GM23338 (cell line): ENCODE results near the gene PRAMEF6. TPM values are rescaled to one million over a fixed set of nuclear protein-coding genes. Genes with fewer than 3 reads are reported as not detected.
"Not testable (repeated sequence)": the region's sequence is repeated elsewhere in the genome, so short reads cannot be mapped to it uniquely, and the experiment has no call there.

Experiments
- ATAC-seq: fragments of 200-7000 bp; cut with Tn5 transposase; 3 replicates; pipeline ENCODE4 v1.9.1; 2020
- DNase-seq: peaks from one replicate; pipeline ENCODE4 v3.0.0-alpha.2; 2015; ENCODE audit warnings: low spot score
- H2AFZ ChIP-seq: fragments of 200-600 bp; sonication (generic); 2 replicates; pipeline ENCODE4 v1.8.0; 2016; ENCODE audit warnings: antibody characterized with exemption, mild to moderate bottlenecking, moderate library complexity
- H3F3A ChIP-seq: fragments of 200-600 bp; sonication (generic); replicated peaks from 2 replicates; pipeline ENCODE4 v1.8.0; 2017; ENCODE audit warnings: antibody characterized with exemption, mixed run types, low read depth
- H3K27ac ChIP-seq: fragments of 200-600 bp; sonication (generic); 2 replicates; pipeline ENCODE4 v1.6.1; 2016; ENCODE audit warnings: low read depth
- H3K27me3 ChIP-seq: fragments of 200-600 bp; sonication (generic); 2 replicates; pipeline ENCODE4 v1.8.0; 2016; ENCODE audit warnings: mild to moderate bottlenecking, mixed run types, moderate library complexity; ENCODE audit not compliant: insufficient read depth
- H3K36me3 ChIP-seq: fragments of 200-600 bp; sonication (generic); 2 replicates; pipeline ENCODE4 v1.8.0; 2016; ENCODE audit warnings: mild to moderate bottlenecking; ENCODE audit not compliant: insufficient read depth
- H3K4me1 ChIP-seq: fragments of 200-600 bp; sonication (generic); 2 replicates; pipeline ENCODE4 v1.8.0; 2016; ENCODE audit warnings: mild to moderate bottlenecking, moderate library complexity; ENCODE audit not compliant: insufficient read depth
- H3K4me2 ChIP-seq: fragments of 200-600 bp; sonication (generic); 2 replicates; pipeline ENCODE4 v1.7.1; 2017; ENCODE audit warnings: mixed run types
- H3K4me3 ChIP-seq: fragments of 200-600 bp; sonication (generic); 2 replicates; pipeline ENCODE4 v1.6.1; 2016; ENCODE audit warnings: mixed run types
- H3K79me2 ChIP-seq: fragments of 200-600 bp; sonication (generic); replicated peaks from 2 replicates; pipeline ENCODE4 v1.8.0; 2017; ENCODE audit warnings: mild to moderate bottlenecking; ENCODE audit not compliant: insufficient read depth
- H3K9me2 ChIP-seq: fragments of 200-600 bp; sonication (generic); 2 replicates; pipeline ENCODE4 v1.8.0; 2017; ENCODE audit not compliant: insufficient read depth
- H4K20me1 ChIP-seq: fragments of 200-600 bp; sonication (generic); replicated peaks from 2 replicates; pipeline ENCODE4 v1.8.0; 2017; ENCODE audit warnings: mild to moderate bottlenecking; ENCODE audit not compliant: insufficient read depth
- H3K27ac Mint-ChIP-seq: 2 replicates; pipeline ENCODE4 v1.8.0; 2020; ENCODE audit warnings: inconsistent platforms, mild to moderate bottlenecking, moderate library complexity, mixed read lengths
- H3K27me3 Mint-ChIP-seq: 3 replicates; pipeline ENCODE4 v1.8.0; 2022; ENCODE audit warnings: low read depth, mild to moderate bottlenecking, moderate library complexity, mixed read lengths, inconsistent platforms; ENCODE audit not compliant: insufficient read depth, poor library complexity
- H3K36me3 Mint-ChIP-seq: 3 replicates; pipeline ENCODE4 v1.8.0; 2021; ENCODE audit warnings: low read depth, mild to moderate bottlenecking, inconsistent platforms, moderate library complexity, mixed read lengths
- H3K4me1 Mint-ChIP-seq: 3 replicates; pipeline ENCODE4 v1.8.0; 2020; ENCODE audit warnings: mild to moderate bottlenecking, inconsistent platforms, mixed read lengths
- H3K4me3 Mint-ChIP-seq: 3 replicates; pipeline ENCODE4 v1.8.0; 2021; ENCODE audit warnings: moderate library complexity, mild to moderate bottlenecking, inconsistent platforms, mixed read lengths
- H3K9me3 Mint-ChIP-seq: 3 replicates; pipeline ENCODE4 v1.8.0; 2020; ENCODE audit warnings: moderate library complexity, mild to moderate bottlenecking, inconsistent platforms, mixed read lengths
- long read RNA-seq: library from polyadenylated mRNA; unstranded; transcript quantifications from one replicate; pipeline ENCODE4 v2.0.0, GENCODE V29; 2020; ENCODE audit not compliant: unreplicated experiment
- polyA plus RNA-seq: library from polyadenylated mRNA; unstranded; fragments of >200 nt; fragmentation: Nextera tagmentation; extraction: Ambion mirVana; gene quantifications from 2 replicates; pipeline ENCODE4 v1.2.1, GENCODE V29; 2016
- total RNA-seq: library from RNA; depleted of rRNA; stranded (reverse); fragments of >200 nt; shearing (Covaris generic); gene quantifications from 2 replicates; pipeline ENCODE4 v1.2.3, GENCODE V29; 2014; rRNA removed

Gene PRAMEF6
- total RNA-seq (not detected in 2 replicates), polyA plus RNA-seq (not detected in 2 replicates)
- long read RNA-seq, result 0 reads

DNA sequence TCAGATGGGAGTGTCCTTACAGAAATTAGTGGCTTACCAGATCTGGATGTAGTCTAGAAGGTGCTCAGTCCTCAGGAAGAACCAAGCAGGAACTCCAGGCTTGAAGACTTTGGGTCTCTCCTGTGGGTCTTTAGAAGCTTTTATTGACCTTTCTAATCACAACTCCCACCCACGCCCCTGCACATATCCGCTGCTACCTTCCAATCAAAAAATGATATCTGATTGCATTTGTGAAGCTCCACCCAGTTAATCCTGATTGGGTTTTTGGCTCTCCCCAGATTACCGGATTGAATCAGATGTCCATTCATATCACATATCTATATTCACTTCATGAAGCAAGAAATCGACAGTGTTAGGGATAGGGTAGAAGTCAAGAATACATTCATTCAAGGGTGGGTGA, at the start of gene PRAMEF6:
TSS of gene PRAMEF6 (minus strand) at position 101 of the 400 bp plus-strand sequence. CDS start 5,062 bp downstream, outside the sequence.
- H3K79me2 ChIP-seq, H3K27ac Mint-ChIP-seq, H4K20me1 ChIP-seq, H3K4me3 Mint-ChIP-seq, H3K36me3 ChIP-seq, H3K4me1 ChIP-seq, H3K4me1 Mint-ChIP-seq, H3K27me3 Mint-ChIP-seq, H3K9me2 ChIP-seq, H3K4me3 ChIP-seq, H3K9me3 Mint-ChIP-seq, DNase-seq, H3K27me3 ChIP-seq, H3K4me2 ChIP-seq, H2AFZ ChIP-seq, ATAC-seq, H3K27ac ChIP-seq, H3K36me3 Mint-ChIP-seq, H3F3A ChIP-seq: not testable (repeated sequence)

GRCh38 chr1:12924368-12924767, 23.0 kb downstream of the PRAMEF6 start:
- not testable (repeated sequence) for H3K4me1 Mint-ChIP-seq, H3K4me2 ChIP-seq, H3K9me3 Mint-ChIP-seq, H3K4me3 ChIP-seq, H3K27ac ChIP-seq, H3K27ac Mint-ChIP-seq, DNase-seq, H3K4me3 Mint-ChIP-seq, H3K27me3 ChIP-seq, H3K27me3 Mint-ChIP-seq, ATAC-seq, H4K20me1 ChIP-seq, H3F3A ChIP-seq, H3K36me3 ChIP-seq, H3K4me1 ChIP-seq, H2AFZ ChIP-seq, H3K9me2 ChIP-seq, H3K36me3 Mint-ChIP-seq, H3K79me2 ChIP-seq

DNA sequence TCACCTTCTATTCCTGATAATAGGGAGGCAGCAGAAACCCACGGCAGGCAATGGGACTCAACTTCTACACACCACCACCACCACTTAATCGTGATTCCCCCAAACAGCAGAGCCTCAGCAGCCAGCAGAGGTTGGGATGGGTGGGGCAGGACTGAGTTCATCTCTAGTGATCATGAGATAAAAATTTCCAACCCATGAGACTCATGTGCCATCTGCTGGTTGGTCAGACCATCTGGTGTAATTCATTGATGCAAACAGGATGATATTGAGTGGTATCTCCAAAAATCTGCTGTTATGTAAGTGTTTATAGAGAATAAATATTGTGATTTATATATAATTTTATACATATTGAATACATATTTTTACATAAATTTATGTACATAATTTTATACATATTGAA, 25.6 kb downstream of the PRAMEF6 start:
- not testable (repeated sequence) for H3K27ac Mint-ChIP-seq, ATAC-seq, H3F3A ChIP-seq, H3K4me2 ChIP-seq, H3K27me3 Mint-ChIP-seq, H3K4me1 ChIP-seq, H3K9me2 ChIP-seq, H2AFZ ChIP-seq, H3K27ac ChIP-seq, H3K4me3 Mint-ChIP-seq, H3K4me1 Mint-ChIP-seq, H3K36me3 Mint-ChIP-seq, DNase-seq, H3K27me3 ChIP-seq, H4K20me1 ChIP-seq, H3K9me3 Mint-ChIP-seq, H3K4me3 ChIP-seq, H3K79me2 ChIP-seq, H3K36me3 ChIP-seq

DNA sequence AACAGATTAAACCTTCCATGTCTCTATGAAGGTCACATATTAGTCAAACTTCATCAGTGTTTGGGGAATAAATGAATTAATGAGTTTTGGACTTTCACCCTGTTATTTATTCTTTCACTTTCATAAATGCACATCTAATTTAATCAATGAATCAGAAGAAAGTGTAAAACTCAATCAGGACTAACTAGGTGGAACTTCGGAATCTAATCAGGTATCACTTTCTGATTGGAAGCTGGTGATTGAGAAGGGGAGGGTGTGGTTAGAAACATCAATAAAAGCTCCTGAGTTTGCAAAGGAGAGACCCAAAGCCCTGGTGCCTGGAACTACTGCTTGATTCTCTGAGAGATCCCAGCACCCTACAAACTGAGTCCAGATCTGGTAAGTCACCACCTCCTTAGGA, 31.1 kb downstream of the PRAMEF6 start, which contains the start of gene PRAMEF7:
TSS of gene PRAMEF7 (plus strand) at position 301 of the 400 bp plus-strand sequence. CDS start 1,083 bp downstream, outside the sequence.
- H4K20me1 ChIP-seq, H3K27me3 ChIP-seq, H3K79me2 ChIP-seq, H3K4me1 ChIP-seq, H3K36me3 Mint-ChIP-seq, H3K9me3 Mint-ChIP-seq, H3F3A ChIP-seq, DNase-seq, H2AFZ ChIP-seq, H3K4me1 Mint-ChIP-seq, H3K4me2 ChIP-seq, H3K27me3 Mint-ChIP-seq, H3K36me3 ChIP-seq, H3K4me3 Mint-ChIP-seq, H3K4me3 ChIP-seq, H3K27ac ChIP-seq, H3K27ac Mint-ChIP-seq, ATAC-seq, H3K9me2 ChIP-seq: not testable (repeated sequence)

DNA sequence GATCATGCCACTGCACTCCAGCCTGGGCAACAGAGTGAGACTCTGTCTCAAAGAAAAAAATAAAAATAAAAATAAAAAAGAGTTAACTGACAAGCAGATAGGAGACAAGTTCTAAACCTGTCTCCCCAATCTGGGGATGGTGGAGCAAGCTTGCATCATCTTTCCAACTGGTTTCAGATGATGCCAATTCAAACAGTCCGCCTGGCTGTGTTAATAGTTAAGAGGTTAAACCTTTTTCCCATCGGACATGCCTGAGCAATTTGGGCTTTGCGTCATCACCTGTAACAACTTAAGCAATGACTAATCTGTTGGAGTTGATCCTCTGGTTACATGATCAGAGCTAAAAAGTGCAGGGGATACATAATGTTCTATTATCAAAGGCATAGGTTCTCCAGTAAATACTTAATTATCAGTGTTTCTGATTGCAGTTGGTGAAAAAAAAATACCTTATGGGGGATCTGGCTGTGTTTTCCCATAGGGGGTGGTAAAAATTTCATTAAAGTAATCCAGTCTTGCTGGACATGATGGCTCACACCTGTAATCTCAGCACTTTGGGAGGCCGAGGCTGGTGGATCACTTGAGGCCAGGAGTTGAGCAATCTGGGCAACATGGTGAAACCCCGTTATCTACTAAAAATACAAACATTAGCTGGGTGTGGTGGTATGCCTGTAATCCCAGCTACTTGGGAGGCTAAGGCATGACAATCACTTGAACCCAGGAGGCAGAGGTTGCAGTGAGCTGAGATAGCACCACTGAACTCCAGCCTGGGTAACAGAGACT, 43.4 kb downstream of the PRAMEF6 start:
- not testable (repeated sequence) for H3K4me1 Mint-ChIP-seq, H3K27me3 ChIP-seq, H3K4me1 ChIP-seq, H3K36me3 ChIP-seq, H3K27me3 Mint-ChIP-seq, H4K20me1 ChIP-seq, DNase-seq, ATAC-seq, H2AFZ ChIP-seq, H3K36me3 Mint-ChIP-seq, H3K4me2 ChIP-seq, H3K9me3 Mint-ChIP-seq, H3K79me2 ChIP-seq, H3K4me3 ChIP-seq, H3K27ac Mint-ChIP-seq, H3K27ac ChIP-seq, H3K4me3 Mint-ChIP-seq, H3F3A ChIP-seq, H3K9me2 ChIP-seq

- ATAC-seq, H2AFZ ChIP-seq, H3K79me2 ChIP-seq, H3F3A ChIP-seq, H3K27ac ChIP-seq, H3K4me3 Mint-ChIP-seq, H3K9me3 Mint-ChIP-seq, H3K27ac Mint-ChIP-seq, H3K9me2 ChIP-seq, H3K4me3 ChIP-seq, H3K27me3 ChIP-seq, H3K36me3 ChIP-seq, H3K27me3 Mint-ChIP-seq, H4K20me1 ChIP-seq, H3K36me3 Mint-ChIP-seq, DNase-seq, H3K4me1 ChIP-seq, H3K4me2 ChIP-seq, H3K4me1 Mint-ChIP-seq: not testable (repeated sequence)
Measured at GRCh38 chr1:12899186-12899585, 48.2 kb downstream of the PRAMEF6 start.
